ENCODE measurements around the gene IL23A. TPM values are rescaled to one million over a fixed set of nuclear protein-coding genes. Genes with fewer than 3 reads are reported as not detected.
"Not testable (repeated sequence)": the region's sequence is repeated elsewhere in the genome, so short reads cannot be mapped to it uniquely, and the experiment has no call there.

Gene IL23A
- total RNA-seq, 1 donor from 2014 or later: under 0.01 TPM

DNA sequence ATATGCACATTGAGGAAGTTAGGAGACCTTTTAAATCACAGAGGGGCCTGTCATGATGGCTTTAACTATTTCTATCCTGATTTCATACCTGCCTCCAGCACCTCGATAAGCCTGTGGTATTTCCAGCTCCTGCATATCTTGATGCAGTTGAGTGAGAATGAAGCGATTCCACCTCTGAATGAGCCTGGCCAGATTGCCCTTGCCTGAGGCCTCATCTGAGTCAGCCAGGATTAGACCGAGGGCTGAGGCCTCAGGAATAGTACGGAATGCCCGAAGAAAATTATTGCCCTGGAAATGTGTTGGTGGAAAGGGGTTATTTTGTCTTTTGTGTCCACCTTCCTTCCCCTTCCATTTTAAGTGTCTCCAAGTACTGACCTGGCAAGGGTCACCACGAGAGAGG lies 14.5 kb upstream of the IL23A start:
- DNase-seq (ENCODE audit: low read depth in 2 of 2): no peak

GRCh38 chr12:56326126-56326525 lies 12.6 kb upstream of the IL23A start:
- DNase-seq (ENCODE audit: low read depth in 2 of 2): no peak

DNA sequence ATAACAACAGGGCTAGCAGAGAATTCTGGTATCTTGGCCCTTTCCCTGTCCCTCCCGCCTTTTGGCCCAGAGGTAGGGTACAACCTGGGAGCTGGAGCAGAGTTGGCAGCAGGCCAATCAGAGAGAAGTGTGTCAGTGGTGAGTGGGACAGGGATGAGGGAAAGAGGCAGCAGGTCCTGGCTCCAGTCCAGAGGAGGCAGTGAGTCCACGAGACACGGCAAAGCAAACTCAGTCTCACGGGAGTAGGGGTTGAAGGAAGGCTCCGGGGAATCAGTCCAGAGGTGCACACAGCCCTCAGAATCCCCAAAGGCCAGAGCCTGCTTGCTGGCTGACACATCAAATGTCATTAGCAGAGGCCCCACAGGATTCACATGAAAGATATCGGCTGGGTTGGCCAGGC lies 12.2 kb upstream of the IL23A start:
- DNase-seq (ENCODE audit: low read depth in 2 of 2): no peak

GRCh38 chr12:56330936-56331490 lies 7.7 kb upstream of the IL23A start:
- no peak for DNase-seq (ENCODE audit: low read depth in 2 of 2)

- DNase-seq (ENCODE audit: low read depth in 2 of 2): no peak
Observed at GRCh38 chr12:56332512-56333196, 6.0 kb upstream of the IL23A start.

DNA sequence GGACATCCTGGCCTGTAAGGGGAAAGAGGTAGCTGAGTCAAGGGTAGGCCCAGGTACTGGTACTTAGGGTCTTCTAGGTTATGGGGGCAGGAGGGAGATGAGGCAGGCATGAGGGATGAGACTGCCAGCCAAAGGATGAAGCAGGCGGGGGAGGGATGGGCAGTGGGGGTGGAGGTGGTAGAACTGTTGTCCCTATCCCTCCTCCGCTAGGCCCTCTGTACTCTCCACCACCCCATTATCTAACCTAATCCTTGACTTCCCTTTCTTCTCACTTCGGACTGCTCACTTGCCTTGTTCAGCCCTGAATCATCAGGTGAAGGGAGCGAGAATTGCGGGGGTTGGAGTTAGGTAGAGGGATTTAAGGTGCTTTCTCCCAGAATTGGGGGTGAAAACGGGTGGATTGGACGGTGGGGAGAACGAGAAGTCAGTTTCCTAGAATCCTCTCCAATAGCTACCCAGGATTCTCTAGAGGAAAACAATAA lies 5.4 kb upstream of the IL23A start:
- no peak for DNase-seq (ENCODE audit: low read depth in 2 of 2)

DNA sequence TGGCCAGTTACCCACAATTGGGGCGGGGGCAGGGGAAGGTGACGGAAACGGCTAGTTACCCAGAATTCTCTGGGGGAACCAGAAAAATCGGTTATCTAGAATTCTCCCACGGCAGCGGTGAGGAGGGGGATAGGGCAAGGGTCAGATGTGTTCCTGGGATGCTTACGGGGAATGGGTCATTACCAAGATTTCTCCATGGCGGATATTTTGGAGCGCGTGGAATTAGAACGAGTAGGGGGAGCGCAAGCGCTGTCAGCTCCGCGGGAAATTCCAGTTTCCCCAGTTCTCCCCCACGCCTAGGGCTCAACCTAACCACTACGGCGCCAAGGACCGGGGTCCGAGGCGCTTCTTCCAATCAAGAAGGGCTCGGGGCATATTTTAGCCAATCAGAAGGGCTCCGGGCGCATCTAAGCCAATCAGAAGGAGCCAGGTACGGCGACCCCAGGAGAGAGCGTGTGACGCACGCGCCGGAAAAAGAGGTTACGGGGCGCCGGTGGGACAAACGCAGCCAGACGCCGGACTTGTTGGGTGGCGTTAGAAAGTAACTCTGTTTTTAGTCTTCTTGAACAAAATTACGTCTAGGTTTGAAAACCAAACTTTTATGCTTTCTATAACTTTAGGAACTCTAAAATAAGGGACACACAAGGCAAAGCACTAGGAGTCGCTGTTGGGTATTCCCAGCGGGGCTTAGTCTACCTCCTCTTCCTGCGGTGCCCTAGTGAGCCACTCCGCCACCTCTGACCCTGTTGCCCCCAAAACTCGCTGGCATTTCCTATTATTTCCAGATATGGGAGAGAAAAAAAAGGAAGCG lies 4.8 kb upstream of the IL23A start, which contains the start of gene PAN2:
PAN2 (minus strand) TSS at position 322 of the 811 bp plus-strand sequence. CDS start 906 bp downstream, outside the sequence.
- DNase-seq (ENCODE audit: low read depth in 2 of 2): peak; percentile 97 to 98

DNA sequence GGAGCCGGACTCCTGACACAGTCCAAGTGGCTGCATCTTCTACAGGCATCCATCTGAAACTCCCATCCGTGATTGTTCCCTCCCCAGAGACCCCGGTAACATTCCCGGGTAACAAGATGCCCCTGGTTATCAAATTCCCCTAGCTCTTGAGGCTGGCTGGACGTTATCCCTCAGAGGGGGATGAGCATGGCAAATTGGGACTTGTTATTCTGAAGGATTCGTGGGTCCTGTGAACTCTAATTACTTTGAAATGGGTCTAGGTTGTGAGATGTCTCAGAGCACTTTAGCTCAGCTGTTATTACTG lies 4.2 kb upstream of the IL23A start:
- DNase-seq (ENCODE audit: low read depth in 2 of 2): no peak

GRCh38 chr12:56335527-56335926 lies 3.2 kb upstream of the IL23A start:
- not testable (repeated sequence) for DNase-seq (ENCODE audit: low read depth in 2 of 2)

DNA sequence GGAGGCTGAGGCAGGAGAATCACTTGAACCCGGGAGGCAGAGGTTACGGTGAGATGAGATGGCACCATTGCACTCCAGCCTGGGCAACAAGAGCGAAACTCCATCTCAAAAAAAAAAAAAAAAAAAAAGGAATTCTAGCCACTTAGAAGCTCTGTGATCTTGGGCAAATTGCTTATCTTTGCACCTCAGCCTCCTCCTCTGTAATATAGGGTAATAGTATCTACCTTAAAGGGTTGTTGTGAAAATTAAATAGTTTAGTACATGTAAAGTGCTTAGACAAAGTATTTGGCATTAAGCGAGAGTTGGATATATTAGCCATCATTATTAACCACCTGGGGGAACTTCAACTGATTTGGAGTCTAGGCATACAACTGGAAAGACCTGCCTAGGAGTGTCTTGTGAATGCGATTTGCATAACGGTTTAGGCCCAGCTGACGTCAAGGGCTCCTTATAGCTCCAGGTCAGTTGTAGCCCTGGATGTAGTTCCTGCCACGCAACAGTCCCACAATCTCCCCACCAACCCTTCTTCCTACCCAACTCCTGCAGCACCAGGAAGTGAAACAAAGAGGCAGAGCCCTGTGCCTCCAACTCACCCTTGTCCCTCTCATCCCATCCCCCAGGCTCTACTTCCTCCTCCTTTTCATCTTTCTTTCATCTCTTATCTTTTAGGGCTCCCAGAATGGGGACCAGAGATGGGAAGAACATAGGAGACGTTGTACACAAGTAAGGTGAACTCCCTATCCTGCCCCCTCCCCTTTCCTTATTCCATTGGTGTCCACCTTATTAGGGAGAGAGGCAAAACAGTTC lies 2.1 kb upstream of the IL23A start:
- no peak for DNase-seq (ENCODE audit: low read depth in 2 of 2)

GRCh38 chr12:56337753-56338251 lies 882 bp upstream of the IL23A start:
- no peak for DNase-seq (ENCODE audit: low read depth in 2 of 2)

- no peak for DNase-seq (ENCODE audit: low read depth in 2 of 2)
Observed at GRCh38 chr12:56339158-56339422, 406 bp downstream of the IL23A start.

DNA sequence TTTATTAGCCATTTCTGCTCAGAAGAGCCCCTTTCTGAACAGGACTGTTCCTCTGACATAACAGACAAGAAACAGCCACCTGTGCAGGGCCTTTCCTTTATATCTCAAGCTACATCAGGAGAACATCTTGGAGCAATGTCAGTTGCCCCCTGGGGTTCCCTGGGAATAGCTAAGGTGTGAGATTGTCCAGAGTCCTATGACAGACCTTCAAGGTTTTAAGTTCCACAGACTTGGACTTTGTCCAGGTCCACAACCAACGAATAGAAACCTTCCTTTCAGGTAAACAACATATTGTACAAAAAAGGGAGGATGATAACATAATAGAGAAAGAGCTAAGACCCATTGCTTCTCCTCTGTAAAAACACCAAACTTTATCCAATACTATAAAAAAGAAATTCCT lies 2.9 kb downstream of the IL23A start:
- DNase-seq (ENCODE audit: low read depth in 2 of 2): no peak

DNA sequence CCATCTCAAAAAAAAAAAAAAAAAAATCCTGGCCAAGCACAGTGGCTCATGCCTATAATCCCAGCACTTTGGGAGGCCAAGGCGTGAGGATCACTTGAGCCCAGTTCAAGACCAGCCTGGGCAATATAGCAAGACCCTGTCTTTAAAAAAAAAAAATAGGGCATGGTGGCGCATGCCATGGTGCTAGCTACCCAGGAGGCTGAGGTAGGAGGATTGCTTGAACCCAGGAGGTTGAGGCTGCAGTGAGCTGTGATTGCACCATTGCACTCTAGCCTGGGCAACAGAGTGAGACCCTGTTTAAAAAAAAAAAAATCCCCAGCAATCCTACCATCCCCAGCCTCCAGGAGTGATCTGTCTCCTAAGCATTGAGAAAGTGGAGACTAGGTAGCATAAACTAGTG lies 3.6 kb downstream of the IL23A start:
- DNase-seq (ENCODE audit: low read depth in 2 of 2): not testable (repeated sequence)

DNA sequence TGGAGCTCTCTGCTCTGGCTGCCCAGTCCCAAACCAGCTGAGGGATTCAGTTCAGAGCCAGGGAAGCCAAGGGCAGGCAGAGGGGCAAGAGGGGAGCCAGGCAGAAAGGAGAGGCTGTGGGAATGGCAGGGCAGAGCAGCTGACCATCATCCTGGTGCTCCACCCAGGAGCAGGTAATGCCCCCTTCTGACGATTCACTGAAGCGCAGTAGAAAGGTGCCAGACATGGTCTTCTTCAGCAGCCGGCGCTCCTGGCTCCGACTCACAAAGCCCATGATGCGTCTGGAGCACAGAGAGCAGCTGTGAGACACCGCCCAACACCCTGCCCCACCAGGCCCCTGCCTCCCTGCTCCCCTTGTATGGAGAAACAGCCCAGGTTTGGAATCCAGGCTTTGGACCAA lies 8.0 kb downstream of the IL23A start:
- peak; percentile 13 to 28 for DNase-seq (ENCODE audit: low read depth in 2 of 2)

DNA sequence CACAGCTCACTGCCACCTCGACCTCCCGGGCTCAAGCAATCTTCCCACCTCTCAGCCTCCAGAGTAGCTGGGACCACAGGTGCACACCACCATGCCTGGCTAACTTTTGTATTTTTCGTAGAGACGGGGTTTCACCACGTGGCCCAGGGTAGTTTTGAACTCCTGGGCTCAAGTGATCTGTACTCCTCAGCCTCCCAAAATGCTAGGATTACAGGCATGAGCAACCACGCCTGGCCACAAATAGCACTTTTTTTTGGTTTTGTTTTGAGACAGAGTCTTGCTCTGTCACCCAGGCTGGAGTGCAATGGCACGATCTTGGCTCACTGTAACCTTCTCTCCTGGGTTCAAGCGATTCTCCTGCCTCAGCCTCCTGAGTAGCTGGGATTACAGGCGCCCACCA lies 8.6 kb downstream of the IL23A start:
- DNase-seq (ENCODE audit: low read depth in 2 of 2): not testable (repeated sequence)

DNA sequence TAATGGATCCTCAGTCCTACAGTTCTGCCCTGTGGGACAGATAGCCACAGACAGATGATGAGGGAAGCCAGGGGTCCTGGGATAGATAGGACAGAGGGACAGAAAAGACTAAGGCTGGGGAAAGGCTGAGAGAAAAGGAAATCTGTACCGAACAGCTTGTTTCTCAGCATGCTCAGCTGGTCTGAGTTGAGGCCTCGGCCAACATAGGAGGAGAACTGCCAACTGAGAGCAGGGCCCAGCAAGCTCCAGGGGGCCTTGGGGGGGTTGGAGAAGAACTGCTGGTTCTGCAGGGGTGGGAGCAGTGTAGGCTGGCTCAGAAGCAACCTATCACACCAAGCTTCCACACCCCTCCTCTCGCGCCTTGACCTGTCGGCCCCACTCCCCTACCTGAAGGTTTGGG lies 10.1 kb downstream of the IL23A start:
- DNase-seq (ENCODE audit: low read depth in 2 of 2): no peak

DNA sequence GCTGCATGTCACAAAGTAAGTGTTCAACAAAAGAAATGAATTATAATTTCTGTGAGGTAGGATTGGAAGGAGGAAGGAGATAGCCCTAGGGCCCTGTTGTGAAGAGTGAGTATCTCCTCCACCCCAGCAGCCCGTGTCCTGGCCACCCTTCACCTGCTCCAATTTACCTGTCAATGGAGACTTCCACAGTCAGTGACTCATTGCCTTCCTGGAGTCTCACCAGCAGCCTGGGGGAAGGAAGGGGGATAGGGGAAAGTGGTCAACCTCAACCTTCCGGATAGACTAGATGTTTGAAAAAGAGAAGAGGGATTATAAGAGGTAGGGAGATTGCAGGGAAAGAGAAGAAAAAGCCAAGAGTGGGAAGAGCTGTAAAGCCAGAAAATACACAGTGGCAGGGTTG lies 12.0 kb downstream of the IL23A start:
- DNase-seq (ENCODE audit: low read depth in 2 of 2): no peak

DNA sequence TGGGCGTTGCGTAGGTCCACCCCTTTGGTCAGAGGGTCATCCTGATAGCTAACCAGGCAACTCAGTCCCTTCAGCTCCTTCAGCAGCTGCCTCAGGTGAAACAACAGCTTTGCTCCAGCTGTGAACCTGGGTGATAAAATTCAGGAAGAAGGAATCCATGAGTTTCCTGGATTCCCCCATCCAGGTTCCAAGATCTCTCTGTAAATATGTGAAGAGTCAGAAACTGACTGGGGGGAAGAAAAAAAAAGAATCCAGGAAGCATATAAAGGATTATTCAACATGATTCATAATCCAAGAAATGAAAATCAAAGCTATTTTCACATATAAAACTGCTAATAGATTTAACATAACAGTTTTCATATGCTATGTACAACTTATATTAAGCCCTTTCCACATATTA lies 12.6 kb downstream of the IL23A start:
- DNase-seq (ENCODE audit: low read depth in 2 of 2): no peak

- DNase-seq (ENCODE audit: low read depth in 2 of 2): peak; percentile 15 to 64
Observed at GRCh38 chr12:56358836-56359532, 20.3 kb downstream of the IL23A start.
